ENCODE measurements around the gene ZNF318.
"Not testable (repeated sequence)": the region's sequence is repeated elsewhere in the genome, so short reads cannot be mapped to it uniquely, and the experiment has no call there.

Gene ZNF318

DNA sequence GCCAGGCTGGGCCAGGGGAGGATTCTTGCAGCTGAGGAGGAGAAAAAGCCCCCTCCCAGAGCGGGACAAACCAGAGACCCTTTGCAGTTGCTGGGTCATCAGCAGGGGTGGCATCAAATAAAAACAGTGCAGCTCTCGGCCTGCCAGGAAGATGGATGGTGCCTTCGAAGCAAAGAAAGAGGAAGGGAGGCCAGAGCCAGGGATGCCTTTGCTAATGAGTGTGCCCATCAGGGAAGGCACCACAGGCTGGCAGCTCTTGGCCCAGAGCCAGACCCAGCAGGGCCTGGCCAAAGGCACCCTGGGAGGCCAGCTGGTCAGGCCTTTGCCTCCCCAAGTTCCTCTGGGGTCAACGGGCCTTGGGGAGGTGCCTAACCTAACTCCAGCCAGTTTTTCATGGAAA lies 26.3 kb upstream of the ZNF318 start:
- POLR2A ChIA-PET: no interaction called here
- CTCF ChIA-PET: no interaction called here

DNA sequence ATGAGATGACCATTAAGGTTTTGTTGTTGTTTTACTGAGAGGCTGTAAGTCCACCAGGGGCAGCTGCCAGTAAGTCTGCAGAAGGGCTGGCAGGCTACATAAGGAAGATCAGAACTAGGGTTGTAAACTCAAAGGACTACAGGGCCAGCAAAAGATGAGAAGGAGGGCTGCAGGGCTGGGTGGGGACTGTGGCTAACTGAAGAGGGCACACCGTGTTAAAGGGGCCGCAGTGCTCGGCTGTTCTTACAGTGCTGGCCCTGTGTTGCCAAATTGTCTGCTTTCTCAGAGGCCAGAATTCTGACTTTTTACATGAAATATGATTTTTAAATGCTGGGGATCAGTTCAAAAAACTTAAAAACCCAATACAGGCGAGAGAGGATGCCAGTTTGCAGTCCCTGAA lies 25.5 kb upstream of the ZNF318 start:
- CTCF ChIA-PET: no interaction called here

More for the DNA sequence above, 26.3 kb upstream of the ZNF318 start:
- no peak for DNase-seq (ENCODE audit: extremely low spot score)
- no peak for TF ChIP-seq CTBP1 (IDR thresholded peaks at IDR 0.05; ENCODE audit: borderline replicate concordance)
- TF ChIP-seq, protein P1, sequence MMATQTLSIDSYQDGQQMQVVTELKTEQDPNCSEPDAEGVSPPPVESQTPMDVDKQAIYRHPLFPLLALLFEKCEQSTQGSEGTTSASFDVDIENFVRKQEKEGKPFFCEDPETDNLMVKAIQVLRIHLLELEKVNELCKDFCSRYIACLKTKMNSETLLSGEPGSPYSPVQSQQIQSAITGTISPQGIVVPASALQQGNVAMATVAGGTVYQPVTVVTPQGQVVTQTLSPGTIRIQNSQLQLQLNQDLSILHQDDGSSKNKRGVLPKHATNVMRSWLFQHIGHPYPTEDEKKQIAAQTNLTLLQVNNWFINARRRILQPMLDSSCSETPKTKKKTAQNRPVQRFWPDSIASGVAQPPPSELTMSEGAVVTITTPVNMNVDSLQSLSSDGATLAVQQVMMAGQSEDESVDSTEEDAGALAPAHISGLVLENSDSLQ (IDR thresholded peaks at IDR 0.05): no peak
- no peak for TF ChIP-seq BHLHE40 (IDR thresholded peaks at IDR 0.05; ENCODE audit: borderline replicate concordance)
- no peak for TF ChIP-seq L3MBTL2 (conservative IDR thresholded peaks at IDR 0.05)
- TF ChIP-seq FOXK2 (IDR thresholded peaks at IDR 0.05): no peak
- TF ChIP-seq SP1 (IDR thresholded peaks at IDR 0.05): no peak
- no peak for TF ChIP-seq ZNF384 (IDR thresholded peaks at IDR 0.05)
- TF ChIP-seq SUZ12 (IDR thresholded peaks at IDR 0.05): no peak
- no peak for TF ChIP-seq ELF4 (IDR thresholded peaks at IDR 0.05)
- TF ChIP-seq FOXM1 (IDR thresholded peaks at IDR 0.05; ENCODE audit: borderline replicate concordance): no peak

DNA sequence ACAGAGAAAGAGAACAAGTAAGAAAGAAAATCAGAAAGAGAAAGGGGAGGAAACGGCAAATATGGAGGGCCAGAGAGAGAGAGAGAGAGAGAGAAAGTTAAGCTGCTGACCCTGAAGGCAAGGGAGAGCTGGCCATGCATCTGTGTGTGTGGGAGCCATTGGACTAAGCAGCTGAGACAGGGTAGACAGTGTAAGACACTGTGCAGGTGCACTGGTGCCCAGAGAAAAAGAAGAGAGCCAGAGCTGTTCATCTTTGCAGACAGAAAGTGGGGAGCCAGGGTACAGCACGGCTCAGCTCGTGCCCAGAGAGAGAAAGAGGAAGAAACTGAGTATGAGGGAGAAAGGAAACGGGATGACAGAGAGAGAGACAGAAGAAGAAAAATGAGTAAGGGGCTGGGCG lies 24.2 kb upstream of the ZNF318 start:
- ChIA-PET POLR2A (interaction anchor here (5.4 kb wide), 1 partner anchor 24 kb away, joined by 42 read pairs; the partner anchor contains the start of gene ZNF318), CTCF (interaction anchor here (1.5 kb wide), 1 partner anchor 24 kb away, joined by 3 read pairs; the partner anchor contains the start of gene ZNF318)
- no peak for DNase-seq (ENCODE audit: extremely low spot score)
- TF ChIP-seq L3MBTL2 (conservative IDR thresholded peaks at IDR 0.05): no peak
- TF ChIP-seq, protein P1 (IDR thresholded peaks at IDR 0.05): no peak
- TF ChIP-seq SUZ12 (IDR thresholded peaks at IDR 0.05): no peak
- no peak for TF ChIP-seq HDGF (IDR thresholded peaks at IDR 0.05; ENCODE audit: borderline replicate concordance)
- no peak for TF ChIP-seq FOXM1 (IDR thresholded peaks at IDR 0.05; ENCODE audit: borderline replicate concordance)
- TF ChIP-seq ELF4 (IDR thresholded peaks at IDR 0.05): no peak
- no peak for TF ChIP-seq ARNT (IDR thresholded peaks at IDR 0.05)
- no peak for TF ChIP-seq ZNF384 (IDR thresholded peaks at IDR 0.05)
- TF ChIP-seq TARDBP (IDR thresholded peaks at IDR 0.05): no peak
- no peak for TF ChIP-seq BHLHE40 (IDR thresholded peaks at IDR 0.05; ENCODE audit: borderline replicate concordance)
- TF ChIP-seq LEF1 (IDR thresholded peaks at IDR 0.05; ENCODE audit: borderline replicate concordance): no peak
- no peak for TF ChIP-seq SP1 (IDR thresholded peaks at IDR 0.05)
- TF ChIP-seq NFRKB (IDR thresholded peaks at IDR 0.05): no peak
- no peak for TF ChIP-seq FOXA1 (IDR thresholded peaks at IDR 0.05)
- TF ChIP-seq FOXK2 (IDR thresholded peaks at IDR 0.05): no peak
- no peak for TF ChIP-seq CTBP1 (IDR thresholded peaks at IDR 0.05; ENCODE audit: borderline replicate concordance)

More for the DNA sequence above, 25.5 kb upstream of the ZNF318 start:
- POLR2A ChIA-PET: interaction anchor here (0.8 kb wide), 1 partner anchor 26 kb away, joined by 3 read pairs; the partner anchor contains the start of gene ZNF318
- TF ChIP-seq HDGF (IDR thresholded peaks at IDR 0.05; ENCODE audit: borderline replicate concordance) (no peak), FOXM1 (IDR thresholded peaks at IDR 0.05; ENCODE audit: borderline replicate concordance) (no peak), NFRKB (IDR thresholded peaks at IDR 0.05) (no peak), ELF4 (IDR thresholded peaks at IDR 0.05) (no peak), SP1 (IDR thresholded peaks at IDR 0.05) (no peak), CTBP1 (IDR thresholded peaks at IDR 0.05; ENCODE audit: borderline replicate concordance) (no peak), ZNF384 (IDR thresholded peaks at IDR 0.05) (no peak), ARNT (IDR thresholded peaks at IDR 0.05) (no peak), FOXA1 (IDR thresholded peaks at IDR 0.05) (no peak), BHLHE40 (IDR thresholded peaks at IDR 0.05; ENCODE audit: borderline replicate concordance) (no peak), L3MBTL2 (conservative IDR thresholded peaks at IDR 0.05) (no peak), SUZ12 (IDR thresholded peaks at IDR 0.05) (no peak), LEF1 (IDR thresholded peaks at IDR 0.05; ENCODE audit: borderline replicate concordance) (no peak), FOXK2 (IDR thresholded peaks at IDR 0.05) (no peak), TARDBP (IDR thresholded peaks at IDR 0.05) (no peak)
- TF ChIP-seq, protein P1 (IDR thresholded peaks at IDR 0.05): no peak
- DNase-seq (ENCODE audit: extremely low spot score): no peak

DNA sequence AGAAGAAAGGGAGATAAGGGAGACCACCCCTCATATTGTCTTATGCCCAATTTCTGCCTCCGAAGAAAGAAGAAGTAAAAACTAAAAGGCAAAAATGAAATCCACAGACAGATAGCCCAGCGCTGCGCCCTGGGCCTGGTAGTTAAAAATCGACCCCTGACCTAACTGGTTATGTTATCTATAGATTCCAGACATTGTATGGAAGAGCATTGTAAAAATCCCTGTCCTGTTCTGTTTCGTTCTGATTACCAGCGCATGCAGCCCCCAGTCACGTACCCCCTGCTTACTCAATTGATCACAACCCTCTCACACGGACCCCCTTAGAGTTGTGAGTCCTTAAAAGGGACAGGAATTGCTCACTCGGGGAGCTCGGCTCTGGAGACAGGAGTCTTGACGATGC lies 23.7 kb upstream of the ZNF318 start:
- ChIA-PET CTCF (interaction anchor here (1.5 kb wide), 1 partner anchor 24 kb away, joined by 3 read pairs; the partner anchor contains the start of gene ZNF318), POLR2A (interaction anchor here (5.4 kb wide), 1 partner anchor 23 kb away, joined by 42 read pairs; the partner anchor contains the start of gene ZNF318)
- DNase-seq (ENCODE audit: extremely low spot score): not testable (repeated sequence)

DNA sequence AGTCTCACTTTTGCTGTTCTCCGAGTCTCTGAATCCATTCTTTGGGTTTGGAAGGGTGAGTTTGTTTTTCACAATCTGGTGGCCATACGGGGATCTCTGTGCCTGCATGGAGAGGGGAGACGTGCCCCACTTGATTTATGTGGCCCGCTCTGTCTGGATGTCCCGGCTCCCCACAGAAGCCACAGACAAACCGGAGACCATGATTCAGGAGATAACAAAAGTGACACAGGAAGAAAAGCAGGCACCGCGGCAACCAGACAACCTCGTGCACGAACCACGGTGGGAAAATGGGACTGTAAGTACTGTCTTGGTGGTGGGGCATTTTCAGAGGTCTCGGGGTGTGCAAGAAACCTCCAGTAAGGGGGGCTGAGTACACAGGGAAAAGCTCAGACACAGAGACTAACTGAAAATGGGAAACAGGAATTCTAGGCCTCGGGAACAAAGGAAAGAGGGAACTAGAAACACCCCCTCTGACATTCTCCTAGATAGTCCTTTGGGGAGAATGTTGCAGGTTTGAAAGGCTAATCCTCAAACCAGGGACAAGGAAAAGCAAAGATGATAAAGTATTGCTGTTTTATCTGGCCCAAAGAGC lies 22.1 kb upstream of the ZNF318 start:
- TF ChIP-seq FOXK2 (IDR thresholded peaks at IDR 0.05) (no peak), LEF1 (IDR thresholded peaks at IDR 0.05; ENCODE audit: borderline replicate concordance) (no peak), BHLHE40 (IDR thresholded peaks at IDR 0.05; ENCODE audit: borderline replicate concordance) (no peak), ELF4 (IDR thresholded peaks at IDR 0.05) (no peak), FOXM1 (IDR thresholded peaks at IDR 0.05; ENCODE audit: borderline replicate concordance) (no peak), NFRKB (IDR thresholded peaks at IDR 0.05) (no peak), FOXA1 (IDR thresholded peaks at IDR 0.05) (no peak), ZNF384 (IDR thresholded peaks at IDR 0.05) (no peak), SP1 (IDR thresholded peaks at IDR 0.05) (no peak), SUZ12 (IDR thresholded peaks at IDR 0.05) (no peak)
- POLR2A ChIA-PET: interaction anchor here (1.0 to 5.4 kb wide), 2 partner anchors 22 to 36 kb away, joined by 4 to 42 read pairs; partner anchors contain the start of genes ABCC10 and ZNF318
- CTCF ChIA-PET: interaction anchor here (0.6 kb wide), 1 partner anchor 19 kb away, joined by 7 read pairs; no protein-coding TSS in a partner anchor
- no peak for DNase-seq (ENCODE audit: extremely low spot score)

DNA sequence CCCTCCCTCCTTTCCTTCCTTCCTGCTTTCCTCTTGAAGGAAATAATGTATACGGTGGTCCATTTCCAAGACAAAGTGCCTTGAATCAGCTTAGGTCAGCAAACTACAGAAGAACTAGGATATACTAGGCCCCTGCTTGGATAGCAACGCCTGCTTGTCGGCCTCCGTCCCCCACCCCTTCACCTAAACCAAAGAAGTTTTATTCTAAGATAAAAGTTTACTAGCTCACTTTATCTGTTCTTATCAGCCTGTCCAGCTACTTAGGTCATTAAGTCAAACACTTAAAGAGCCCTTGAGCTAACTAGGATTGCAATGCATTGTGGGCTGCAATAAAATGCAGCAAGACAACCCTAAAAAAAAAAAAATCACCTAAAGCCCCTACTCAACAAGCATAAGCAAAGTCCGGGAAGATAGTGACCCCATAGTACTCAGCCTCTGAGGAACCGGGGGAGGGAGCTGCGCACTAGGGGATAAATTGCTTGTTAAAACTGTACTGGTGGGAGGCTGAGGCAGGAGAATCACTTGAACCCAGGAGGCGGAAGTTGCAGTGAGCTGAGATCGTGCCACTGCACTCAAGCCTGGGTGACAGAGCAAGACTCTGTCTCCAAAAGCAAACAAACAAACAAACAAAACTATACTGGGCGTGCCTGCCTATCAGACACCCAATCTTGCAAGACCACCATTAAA lies 21.4 kb upstream of the ZNF318 start:
- ChIA-PET POLR2A (interaction anchor here (1.0 to 5.4 kb wide), 5 partner anchors 17 to 144 kb away, joined by 3 to 42 read pairs (median 5); partner anchors contain the start of genes ABCC10 and ZNF318), CTCF (interaction anchor here (0.6 kb wide), 1 partner anchor 19 kb away, joined by 7 read pairs; no protein-coding TSS in a partner anchor)
- DNase-seq (ENCODE audit: extremely low spot score): not testable (repeated sequence)

Measured in HEK293T (cell line).